CD4-positive, alpha-beta memory T cell (primary cell): ENCODE measurements around the gene MAPK8IP1. TPM values are rescaled to one million over a fixed set of nuclear protein-coding genes. Genes with fewer than 3 reads are reported as not detected.
"Not testable (repeated sequence)": the region's sequence is repeated elsewhere in the genome, so short reads cannot be mapped to it uniquely, and the experiment has no call there.

Experiments
- CTCF ChIA-PET: fragments of 350-600 bp; sonication (Branson Sonifier 250); formaldehyde crosslinking; loops from one replicate; lab custom pipeline; 2021; ENCODE audit warnings: inconsistent platforms; ENCODE audit not compliant: partially characterized antibody; lab: Charles Lee
- POLR2A ChIA-PET: fragments of 350-600 bp; sonication (Branson Sonifier 250); formaldehyde crosslinking; loops from one replicate; lab custom pipeline; 2021; ENCODE audit not compliant: partially characterized antibody; lab: Charles Lee
- DNase-seq, 5 donors: peaks; one replicate each; pipeline versions ENCODE4 v3.0.0 to v3.0.0-alpha.2; 2020 to 2022; ENCODE audit warnings: mixed read lengths in 1 of 5
- H3K27ac ChIP-seq: one replicate; pipeline ENCODE4 v1.7.0; 2013; ENCODE audit warnings: low read depth, low read length
- H3K27me3 ChIP-seq: 2 replicates; pipeline ENCODE4 v1.7.0; 2013; ENCODE audit warnings: mild to moderate bottlenecking, low read length, moderate library complexity; ENCODE audit not compliant: insufficient read depth
- H3K36me3 ChIP-seq: 2 replicates; pipeline ENCODE4 v1.7.0; 2013; ENCODE audit warnings: mild to moderate bottlenecking, low read length, moderate library complexity; ENCODE audit not compliant: insufficient read depth
- H3K4me1 ChIP-seq: 2 replicates; pipeline ENCODE4 v1.7.0; 2013; ENCODE audit warnings: mild to moderate bottlenecking, low read length, moderate library complexity; ENCODE audit not compliant: insufficient read depth
- H3K4me3 ChIP-seq, 2 donors: one replicate each; pipeline ENCODE4 v1.7.0; 2013; ENCODE audit warnings: low read length in 2 of 2, mild to moderate bottlenecking in 1 of 2
- H3K9me3 ChIP-seq, 2 donors: one replicate each; pipeline ENCODE4 v1.7.0; 2013; ENCODE audit warnings: low read length in 2 of 2, control low read depth in 1 of 2; ENCODE audit not compliant: control insufficient read depth in 1 of 2
- H3K27ac Mint-ChIP-seq, 7 donors: one replicate each; pipeline ENCODE4 v1.8.0; 2020 to 2021; ENCODE audit warnings: mixed read lengths in 7 of 7, mild to moderate bottlenecking in 6 of 7, inconsistent platforms in 3 of 7, moderate library complexity in 3 of 7
- H3K27me3 Mint-ChIP-seq, 2 donors: one replicate each; pipeline ENCODE4 v1.8.0; 2020 to 2021; ENCODE audit warnings: mixed read lengths in 2 of 2
- H3K36me3 Mint-ChIP-seq, 2 donors: one replicate each; pipeline ENCODE4 v1.8.0; 2020 to 2021; ENCODE audit warnings: mixed read lengths in 2 of 2, inconsistent platforms in 1 of 2, mild to moderate bottlenecking in 1 of 2
- H3K4me1 Mint-ChIP-seq, 4 donors: one replicate each; pipeline ENCODE4 v1.8.0; 2020 to 2021; ENCODE audit warnings: mixed read lengths in 4 of 4, mild to moderate bottlenecking in 1 of 4
- H3K4me3 Mint-ChIP-seq, 8 donors: one replicate each; pipeline ENCODE4 v1.8.0; 2020 to 2021; ENCODE audit warnings: mixed read lengths in 8 of 8, mild to moderate bottlenecking in 7 of 8, moderate library complexity in 6 of 8, inconsistent platforms in 3 of 8
- H3K9me3 Mint-ChIP-seq, 8 donors: one replicate each; pipeline ENCODE4 v1.8.0; 2020 to 2021; ENCODE audit warnings: mixed read lengths in 8 of 8, mild to moderate bottlenecking in 5 of 8, inconsistent platforms in 3 of 8, moderate library complexity in 1 of 8
- intact Hi-C: fragments of 100-400 bp; cut with micrococcal nuclease; formaldehyde crosslinking; loops from one replicate; pipeline ENCODE4 v1.15.1; 2023
- polyA plus RNA-seq, 2 donors: library from polyadenylated mRNA; unstranded; fragments of 300-500 nt; fragmentation: Illumina TruSeq; gene quantifications; one replicate each; pipeline ENCODE4 v1.2.3, GENCODE V29; 2021
- total RNA-seq, 2 experiments: library from RNA; stranded (reverse); gene quantifications; one replicate each; pipeline ENCODE4 v1.2.3, GENCODE V29; 2021

Gene MAPK8IP1
- total and polyA plus RNA-seq, 4 experiments from 2014 or later = 0.06 to 0.86 (median 0.40) TPM

- peaks cover 13% of the 10 kb centered on the region for H3K4me1 ChIP-seq
- intact Hi-C loops = no loop called here
- H3K9me3 ChIP-seq = no peaks in the 10 kb centered on the region
- H3K27me3 Mint-ChIP-seq = peaks cover 19 to 29% of the 10 kb centered on the region in 2 donors
- H3K4me3 ChIP-seq = no peak overlapping the region
- CTCF ChIA-PET = no interaction called here
- peaks cover 23% of the 10 kb centered on the region for H3K27me3 ChIP-seq
- H3K27ac ChIP-seq = no peak overlapping the region
- POLR2A ChIA-PET = no interaction called here
- H3K4me1 Mint-ChIP-seq = peaks cover 0 to 14% (median 0%) of the 10 kb centered on the region in 4 donors
- no peak for DNase-seq
- peaks cover 0 to 3% (median 0%) of the 10 kb centered on the region in 8 donors for H3K9me3 Mint-ChIP-seq
- H3K36me3 ChIP-seq = no peaks in the 10 kb centered on the region
- H3K27ac Mint-ChIP-seq = no peak overlapping the region
- H3K36me3 Mint-ChIP-seq = no peaks in the 10 kb centered on the region
- no peak overlapping the region for H3K4me3 Mint-ChIP-seq
These were observed 12.1 kb downstream of the MAPK8IP1 start for GRCh38 chr11:45897556-45897955.

DNA sequence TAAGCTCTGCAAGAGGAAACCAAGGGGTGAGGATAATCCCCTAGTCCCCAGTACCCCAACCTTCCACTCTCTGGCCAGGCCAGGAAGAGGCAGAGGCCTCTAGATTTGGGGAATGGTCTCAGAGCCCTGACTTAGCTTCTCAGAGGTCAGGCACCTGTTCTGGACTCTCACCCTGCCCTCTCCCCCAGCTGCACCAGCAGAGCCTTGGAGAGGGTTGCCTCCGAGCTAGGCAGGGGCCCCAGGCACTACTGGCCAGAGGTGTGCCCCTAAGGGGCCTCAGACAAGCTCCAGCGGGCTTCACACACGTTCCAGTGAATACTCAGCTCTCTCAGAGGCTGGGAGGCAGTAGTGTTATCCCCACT lies 13.6 kb downstream of the MAPK8IP1 start:
- Histone ChIP-seq H3K27ac (no peak overlapping the region), H3K9me3 (no peaks in the 10 kb centered on the region), H3K4me1 (peaks cover 13% of the 10 kb centered on the region), H3K36me3 (no peaks in the 10 kb centered on the region), H3K27me3 (peaks cover 23% of the 10 kb centered on the region), H3K4me3 (peak overlapping the region in 1 of 2 donors; percentile 32)
- no peak for DNase-seq
- POLR2A ChIA-PET = interaction anchor here (1.2 kb wide), 1 partner anchor 19 kb away, joined by 3 read pairs; the partner anchor contains the start of gene PEX16
- peaks cover 0 to 3% (median 0%) of the 10 kb centered on the region in 8 donors for H3K9me3 Mint-ChIP-seq
- H3K27ac Mint-ChIP-seq = peak overlapping the region in 3 of 7 donors; percentile 28 to 80 (median 32)
- intact Hi-C loops = loop anchor here (2.0 kb wide), 1 partner anchor 14 kb away; the partner anchor contains the start of gene MAPK8IP1
- peak overlapping the region in 7 of 8 donors; percentile 58 to 81 (median 74) for H3K4me3 Mint-ChIP-seq
- H3K27me3 Mint-ChIP-seq = peaks cover 19 to 24% of the 10 kb centered on the region in 2 donors
- CTCF ChIA-PET = no interaction called here
- H3K4me1 Mint-ChIP-seq = peaks cover 0 to 14% (median 0%) of the 10 kb centered on the region in 4 donors
- H3K36me3 Mint-ChIP-seq = no peaks in the 10 kb centered on the region

DNA sequence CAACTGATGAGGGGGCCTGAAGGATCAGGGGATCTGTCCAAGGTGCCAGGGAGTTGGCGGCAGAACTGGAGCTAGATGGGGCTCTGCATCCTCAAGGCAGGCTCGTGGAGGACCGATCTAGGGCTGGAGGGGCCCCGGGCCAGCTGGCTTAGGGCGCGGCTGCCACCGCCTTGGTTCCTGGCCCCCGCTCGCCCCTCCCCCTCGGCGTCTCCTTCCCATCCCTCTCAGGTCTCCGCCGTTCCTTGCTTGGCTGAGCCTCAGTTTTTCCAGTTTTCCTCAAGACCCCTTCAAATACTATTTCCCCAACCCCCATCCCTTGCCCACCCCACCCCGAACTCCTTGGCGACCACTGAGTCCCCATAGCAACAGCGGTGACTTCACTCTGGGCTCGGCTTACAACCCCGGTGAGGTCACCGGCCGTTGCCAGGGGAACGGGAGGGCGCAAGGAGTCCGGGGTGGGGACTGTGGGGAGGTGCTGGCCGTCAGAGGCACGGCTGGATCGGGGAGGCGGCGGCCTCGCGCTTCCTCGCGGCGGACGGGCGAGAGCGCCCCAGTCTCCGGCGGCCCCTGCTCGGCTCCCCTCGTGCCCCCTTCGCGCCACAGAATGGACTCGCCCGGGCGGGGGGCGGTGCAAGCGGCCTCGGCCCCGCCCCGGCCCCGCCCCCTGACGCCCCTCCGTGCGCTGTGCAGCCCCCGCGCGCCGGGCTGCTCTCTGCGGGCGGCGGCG lies 14.2 kb downstream of the MAPK8IP1 start:
- ChIA-PET POLR2A (interaction anchor here (1.2 kb wide), 1 partner anchor 18 kb away, joined by 3 read pairs; the partner anchor contains the start of gene PEX16), CTCF (no interaction called here)
- no peaks in the 10 kb centered on the region for H3K9me3 ChIP-seq
- peaks cover 21% of the 10 kb centered on the region for H3K27me3 ChIP-seq
- H3K27ac Mint-ChIP-seq = peak overlapping the region; percentile 9 to 80 (median 32)
- H3K9me3 Mint-ChIP-seq = peaks cover 0 to 3% (median 0%) of the 10 kb centered on the region in 8 donors
- no peaks in the 10 kb centered on the region for H3K36me3 Mint-ChIP-seq
- peaks cover 0 to 14% (median 0%) of the 10 kb centered on the region in 4 donors for H3K4me1 Mint-ChIP-seq
- H3K4me3 ChIP-seq = peak overlapping the region in 1 of 2 donors; percentile 32
- H3K36me3 ChIP-seq = no peaks in the 10 kb centered on the region
- peak overlapping the region; percentile 48 to 81 (median 71) for H3K4me3 Mint-ChIP-seq
- no peak overlapping the region for H3K27ac ChIP-seq
- H3K4me1 ChIP-seq = peaks cover 13% of the 10 kb centered on the region
- intact Hi-C loops = loop anchor here (2.0 kb wide), 1 partner anchor 15 kb away; the partner anchor contains the start of gene MAPK8IP1
- peaks cover 19 to 20% of the 10 kb centered on the region in 2 donors for H3K27me3 Mint-ChIP-seq
- DNase-seq = peak; percentile 53 to 81 (median 59)

GRCh38 chr11:45900175-45900800 lies 14.8 kb downstream of the MAPK8IP1 start:
- H3K4me3 ChIP-seq, H3K9me3 ChIP-seq, CTCF ChIA-PET, H3K36me3 ChIP-seq, intact Hi-C loops, H3K36me3 Mint-ChIP-seq, H3K9me3 Mint-ChIP-seq, H3K27ac ChIP-seq: not testable (repeated sequence)
- POLR2A ChIA-PET = interaction anchor here (0.8 to 1.5 kb wide), 2 partner anchors 17 to 29 kb away, joined by 4 to 8 read pairs; partner anchors contain the start of gene PEX16
- peaks cover 0 to 14% (median 0%) of the 10 kb centered on the region in 4 donors for H3K4me1 Mint-ChIP-seq
- Histone ChIP-seq H3K27me3 (peaks cover 17% of the 10 kb centered on the region), H3K4me1 (peaks cover 13% of the 10 kb centered on the region)
- peak overlapping the region; percentile 21 to 71 (median 58) for H3K4me3 Mint-ChIP-seq
- peaks cover 12 to 14% of the 10 kb centered on the region in 2 donors for H3K27me3 Mint-ChIP-seq
- peak in 1 of 5 donors; percentile 17 for DNase-seq
- H3K27ac Mint-ChIP-seq = peak overlapping the region in 3 of 7 donors; percentile 11 to 67 (median 37)

DNA sequence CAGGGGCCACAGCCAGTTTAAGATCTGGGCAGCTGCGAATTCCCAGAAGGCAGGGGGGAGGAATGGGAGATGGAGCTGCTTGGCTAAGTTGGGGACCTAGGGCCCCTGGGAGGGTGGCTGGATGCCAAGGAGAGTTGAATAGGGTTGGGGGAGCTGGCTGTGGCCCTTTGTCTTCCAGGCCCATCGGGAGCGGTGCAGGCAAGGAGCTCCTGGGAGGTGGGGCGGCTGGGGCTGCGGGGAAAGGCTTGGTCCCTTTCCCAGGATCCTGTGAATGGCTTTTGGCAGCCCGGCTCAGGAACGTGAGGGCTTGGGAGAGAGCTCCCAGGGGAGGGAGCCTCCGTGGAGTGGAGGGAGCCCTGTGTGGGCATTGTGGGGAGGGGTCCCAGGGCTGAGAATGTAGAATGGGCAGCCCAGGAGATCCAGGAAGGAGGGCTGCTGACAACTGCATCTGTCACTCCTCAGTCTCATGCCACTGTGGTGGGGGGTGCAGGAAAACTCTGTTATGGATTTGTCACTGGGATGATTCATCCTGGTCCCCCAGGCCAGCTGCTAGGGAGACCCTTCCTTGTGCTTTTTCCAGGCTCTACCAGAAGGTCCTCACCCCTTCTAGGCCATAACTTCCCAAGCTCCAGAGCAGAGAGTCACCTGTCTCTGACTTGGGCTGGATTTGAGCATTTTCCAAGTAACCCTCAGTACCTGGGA lies 15.6 kb downstream of the MAPK8IP1 start:
- Mint-ChIP-seq H3K27ac (peak overlapping the region in 5 of 7 donors; percentile 11 to 68 (median 59)), H3K27me3 (peaks cover 12 to 14% of the 10 kb centered on the region in 2 donors), H3K4me3 (peak overlapping the region in 7 of 8 donors; percentile 26 to 71 (median 60)), H3K9me3 (no peaks in the 10 kb centered on the region), H3K36me3 (no peaks in the 10 kb centered on the region), H3K4me1 (peaks cover 0 to 14% (median under 1%) of the 10 kb centered on the region in 4 donors)
- ChIA-PET POLR2A (interaction anchor here (0.8 to 1.5 kb wide), 2 partner anchors 16 to 29 kb away, joined by 4 to 8 read pairs; partner anchors contain the start of gene PEX16), CTCF (no interaction called here)
- Histone ChIP-seq H3K36me3 (no peaks in the 10 kb centered on the region), H3K27ac (no peak overlapping the region), H3K9me3 (no peaks in the 10 kb centered on the region), H3K4me1 (peaks cover 13% of the 10 kb centered on the region), H3K27me3 (peaks cover 17% of the 10 kb centered on the region), H3K4me3 (no peak overlapping the region)
- intact Hi-C loops = no loop called here
- peak in 1 of 5 donors; percentile 24 for DNase-seq

DNA sequence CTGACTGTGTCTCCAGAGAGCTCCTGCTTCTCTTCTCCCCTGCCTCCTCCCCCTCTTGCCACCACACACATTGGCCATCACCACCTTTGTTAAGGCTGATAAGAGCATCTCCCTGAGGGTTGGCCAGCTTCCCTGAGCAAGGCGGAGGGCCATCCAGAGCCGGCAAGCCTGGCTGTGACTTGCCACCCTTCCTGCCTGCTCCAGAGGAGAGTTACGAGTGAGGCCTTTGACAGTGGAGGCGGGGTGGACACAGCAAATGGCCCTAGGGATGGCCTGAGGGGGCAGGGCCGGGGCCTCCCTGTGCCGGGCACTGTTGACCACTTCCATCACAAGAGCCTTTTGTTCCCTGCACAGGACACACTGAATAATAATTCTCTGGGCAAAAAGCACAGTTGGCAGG lies 16.2 kb downstream of the MAPK8IP1 start:
- Mint-ChIP-seq H3K9me3 (no peaks in the 10 kb centered on the region), H3K36me3 (peaks cover 0 to 2% of the 10 kb centered on the region in 2 donors), H3K4me3 (peak overlapping the region in 4 of 8 donors; percentile 17 to 55 (median 20)), H3K27ac (peak overlapping the region in 1 of 7 donors; percentile 59), H3K4me1 (peaks cover 3 to 18% (median 5%) of the 10 kb centered on the region in 4 donors), H3K27me3 (peaks cover 12 to 14% of the 10 kb centered on the region in 2 donors)
- no peaks in the 10 kb centered on the region for H3K36me3 ChIP-seq
- H3K9me3 ChIP-seq = no peaks in the 10 kb centered on the region
- H3K4me1 ChIP-seq = peaks cover 13% of the 10 kb centered on the region
- ChIA-PET POLR2A (interaction anchor here (1.5 kb wide), 1 partner anchor 16 kb away, joined by 8 read pairs; the partner anchor contains the start of gene PEX16), CTCF (no interaction called here)
- H3K27ac ChIP-seq = no peak overlapping the region
- H3K4me3 ChIP-seq = no peak overlapping the region
- intact Hi-C loops = no loop called here
- H3K27me3 ChIP-seq = peaks cover 17% of the 10 kb centered on the region
- peak in 1 of 5 donors; percentile 22 for DNase-seq
